HEK293T (cell line): ENCODE results near the gene TEKT3.

Experiments
- CTCF ChIA-PET: fragments of 350-600 bp; formaldehyde crosslinking; extraction: SDS; loops from one replicate; lab custom pipeline; 2021; ENCODE audit warnings: antibody characterized with exemption, inconsistent platforms; lab: Yijun Ruan, JAX
- POLR2A ChIA-PET: fragments of 350-600 bp; formaldehyde crosslinking; extraction: SDS; loops from one replicate; lab custom pipeline; 2020; ENCODE audit warnings: antibody characterized with exemption, inconsistent platforms; lab: Yijun Ruan, JAX
- DNase-seq: peaks from one replicate; pipeline ENCODE4 v3.0.0; 2012; ENCODE audit warnings: mixed read lengths; ENCODE audit errors: extremely low spot score
- ARNT ChIP-seq: fragments of 450-650 bp; IDR thresholded peaks from 2 replicates; pipeline ENCODE4 v1.6.1; 2017; ENCODE audit warnings: mild to moderate bottlenecking
- BHLHE40 ChIP-seq: fragments of 450-650 bp; IDR thresholded peaks from 2 replicates; pipeline ENCODE4 v1.6.1; 2016; ENCODE audit warnings: mild to moderate bottlenecking, moderate library complexity, borderline replicate concordance
- CTBP1 ChIP-seq: fragments of 450-650 bp; IDR thresholded peaks from 2 replicates; pipeline ENCODE4 v1.6.1; 2016; ENCODE audit warnings: borderline replicate concordance
- ELF4 ChIP-seq: fragments of 450-650 bp; IDR thresholded peaks from 2 replicates; pipeline ENCODE4 v1.6.1; 2017; ENCODE audit warnings: antibody characterized with exemption
- FOXA1 ChIP-seq: fragments of 450-650 bp; IDR thresholded peaks from 2 replicates; pipeline ENCODE4 v1.6.1; 2016; ENCODE audit warnings: mild to moderate bottlenecking
- FOXK2 ChIP-seq: fragments of 450-650 bp; IDR thresholded peaks from 2 replicates; pipeline ENCODE4 v1.6.1; 2016; ENCODE audit warnings: mild to moderate bottlenecking
- FOXM1 ChIP-seq: fragments of 450-650 bp; IDR thresholded peaks from 2 replicates; pipeline ENCODE4 v1.6.1; 2017; ENCODE audit warnings: mild to moderate bottlenecking, borderline replicate concordance
- HDGF ChIP-seq: fragments of 450-650 bp; IDR thresholded peaks from 2 replicates; pipeline ENCODE4 v1.6.1; 2017; ENCODE audit warnings: antibody characterized with exemption, borderline replicate concordance
- L3MBTL2 ChIP-seq: fragments of 450-650 bp; conservative IDR thresholded peaks from 2 replicates; pipeline ENCODE4 v1.6.1; 2016; ENCODE audit warnings: mild to moderate bottlenecking
- LEF1 ChIP-seq: fragments of 450-650 bp; IDR thresholded peaks from 2 replicates; pipeline ENCODE4 v1.6.1; 2017; ENCODE audit warnings: mild to moderate bottlenecking, borderline replicate concordance
- NFRKB ChIP-seq: fragments of 450-650 bp; IDR thresholded peaks from 2 replicates; pipeline ENCODE4 v1.6.1; 2016; ENCODE audit warnings: mild to moderate bottlenecking, moderate library complexity
- PKNOX1 ChIP-seq: fragments of 450-650 bp; IDR thresholded peaks from 2 replicates; pipeline ENCODE4 v1.6.1; 2016
- SP1 ChIP-seq: fragments of 450-650 bp; IDR thresholded peaks from 2 replicates; pipeline ENCODE4 v1.6.1; 2017
- SUZ12 ChIP-seq: fragments of 450-650 bp; IDR thresholded peaks from 2 replicates; pipeline ENCODE4 v1.6.1; 2016; ENCODE audit warnings: mild to moderate bottlenecking
- TARDBP ChIP-seq: fragments of 450-650 bp; IDR thresholded peaks from 2 replicates; pipeline ENCODE4 v1.6.1; 2016
- ZNF384 ChIP-seq: fragments of 450-650 bp; IDR thresholded peaks from 2 replicates; pipeline ENCODE4 v1.6.1; 2016

The TEKT3 gene

GRCh38 chr17:15364615-15365014 is 23.2 kb upstream of the TEKT3 start:
- no peak for DNase-seq
- CTCF ChIA-PET = no interaction called here
- TF ChIP-seq FOXA1 = no peak
- no peak for TF ChIP-seq CTBP1
- TF ChIP-seq PKNOX1 = no peak
- no peak for TF ChIP-seq L3MBTL2
- POLR2A ChIA-PET = no interaction called here

GRCh38 chr17:15363702-15364101 is 22.3 kb upstream of the TEKT3 start:
- TF ChIP-seq L3MBTL2 (no peak), CTBP1 (no peak), ELF4 (no peak), PKNOX1 (no peak), SP1 (no peak), BHLHE40 (no peak), SUZ12 (no peak), NFRKB (no peak), TARDBP (no peak), FOXM1 (no peak), HDGF (no peak), ZNF384 (no peak), LEF1 (no peak), FOXK2 (no peak)
- ChIA-PET CTCF (no interaction called here), POLR2A (no interaction called here)

GRCh38 chr17:15361592-15361991 is 20.2 kb upstream of the TEKT3 start:
- POLR2A ChIA-PET = no interaction called here

More at GRCh38 chr17:15363702-15364101, 22.3 kb upstream of the TEKT3 start:
- no peak for DNase-seq

GRCh38 chr17:15361151-15361550 is 19.8 kb upstream of the TEKT3 start:
- POLR2A ChIA-PET = no interaction called here
- no peak for DNase-seq
- TF ChIP-seq SP1 (no peak), CTBP1 (no peak), SUZ12 (no peak), FOXM1 (no peak), NFRKB (no peak), TARDBP (no peak), LEF1 (no peak), ZNF384 (no peak), FOXA1 (no peak), PKNOX1 (no peak), ELF4 (no peak), BHLHE40 (no peak), HDGF (no peak), FOXK2 (no peak), L3MBTL2 (no peak), ARNT (no peak)
- CTCF ChIA-PET = no interaction called here

More at GRCh38 chr17:15361592-15361991, 20.2 kb upstream of the TEKT3 start:
- CTCF ChIA-PET = no interaction called here
- TF ChIP-seq ARNT (no peak), LEF1 (no peak), NFRKB (no peak), HDGF (no peak), L3MBTL2 (no peak), TARDBP (no peak)
- no peak for DNase-seq

GRCh38 chr17:15354256-15354655 is 12.9 kb upstream of the TEKT3 start:
- no peak for DNase-seq
- ChIA-PET CTCF (no interaction called here), POLR2A (no interaction called here)
- TF ChIP-seq CTBP1 (no peak), FOXK2 (no peak), LEF1 (no peak), HDGF (no peak), ZNF384 (no peak), TARDBP (no peak), PKNOX1 (no peak), FOXM1 (no peak), ARNT (no peak), SP1 (no peak), NFRKB (no peak), ELF4 (no peak), FOXA1 (no peak), L3MBTL2 (no peak), BHLHE40 (no peak), SUZ12 (no peak)

GRCh38 chr17:15351925-15352324 is 10.5 kb upstream of the TEKT3 start:
- CTCF ChIA-PET = no interaction called here
- no peak for DNase-seq

More at GRCh38 chr17:15351925-15352324, 10.5 kb upstream of the TEKT3 start:
- no peak for TF ChIP-seq FOXM1
- TF ChIP-seq ARNT = no peak
- TF ChIP-seq PKNOX1 = no peak
- no peak for TF ChIP-seq L3MBTL2
- no peak for TF ChIP-seq FOXA1
- TF ChIP-seq ELF4 = no peak
- no peak for TF ChIP-seq ZNF384
- no peak for TF ChIP-seq TARDBP
- POLR2A ChIA-PET = no interaction called here
